HK-2 (cell line): ENCODE measurements around the gene SPP1.
"Not testable (repeated sequence)": the region's sequence is repeated elsewhere in the genome, so short reads cannot be mapped to it uniquely, and the experiment has no call there.

Experiments used
- DNase-seq: peaks from one replicate; pipeline ENCODE4 v3.0.0-alpha.2; 2018; ENCODE audit not compliant: unreplicated experiment

SPP1 gene

DNA sequence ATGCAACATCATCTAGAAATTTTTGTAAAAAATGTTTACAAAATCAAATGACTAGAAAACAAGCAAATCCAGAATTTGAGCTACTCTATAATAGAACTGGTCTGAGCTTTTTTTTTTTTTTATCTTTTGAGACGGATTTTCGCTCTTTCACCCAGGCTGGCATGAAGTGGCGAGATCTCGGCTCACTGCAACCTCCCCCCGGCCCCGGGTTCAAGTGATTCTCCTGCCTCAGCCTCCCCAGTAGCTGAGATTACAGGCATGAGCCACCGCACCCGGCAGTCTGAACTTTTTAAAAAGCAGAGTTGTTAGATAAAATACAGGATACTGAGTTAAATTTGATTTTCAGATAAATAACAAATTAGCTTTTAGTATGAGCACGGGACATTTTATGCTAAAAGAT, 11.0 kb downstream of the SPP1 start:
- DNase-seq: no peak

DNA sequence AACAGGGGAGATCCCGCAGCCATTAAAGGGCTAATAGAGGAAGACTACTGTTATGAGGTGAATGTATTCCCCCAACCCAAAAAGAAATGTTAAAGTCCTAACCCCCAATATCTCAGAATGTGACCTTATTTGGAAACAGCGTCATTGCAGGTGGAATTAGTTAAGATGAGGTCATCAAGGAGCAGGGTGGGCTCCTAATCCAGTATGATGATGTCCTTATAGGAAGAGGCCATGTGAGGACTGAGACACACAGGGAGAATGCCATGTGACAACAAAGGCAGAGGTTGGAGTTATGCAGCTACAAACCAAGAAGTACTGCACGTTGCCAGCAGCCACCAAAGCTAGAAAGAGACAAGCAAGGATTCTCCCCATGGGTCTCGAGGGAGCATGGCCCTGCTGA, 14.3 kb downstream of the SPP1 start:
- no peak for DNase-seq

DNA sequence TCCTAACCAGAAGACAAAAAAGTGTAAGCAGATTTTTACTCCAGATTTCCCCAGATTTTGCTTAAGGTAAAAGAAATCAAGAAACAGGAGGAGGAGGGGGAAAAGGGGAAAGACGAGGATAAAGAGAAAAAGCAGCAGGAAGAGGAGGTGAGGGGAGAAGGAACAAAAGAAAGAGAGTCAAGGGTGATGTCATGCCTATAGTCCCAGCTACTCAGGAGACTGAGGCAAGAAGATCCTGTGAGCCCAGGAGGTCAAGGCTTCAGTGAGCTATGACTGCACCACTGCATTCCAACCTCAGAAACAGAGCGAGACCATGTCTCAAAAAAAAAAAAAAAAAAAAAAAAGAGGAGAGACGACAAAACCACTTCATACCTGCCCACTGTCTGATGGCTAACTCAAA, 19.9 kb downstream of the SPP1 start:
- no peak for DNase-seq

DNA sequence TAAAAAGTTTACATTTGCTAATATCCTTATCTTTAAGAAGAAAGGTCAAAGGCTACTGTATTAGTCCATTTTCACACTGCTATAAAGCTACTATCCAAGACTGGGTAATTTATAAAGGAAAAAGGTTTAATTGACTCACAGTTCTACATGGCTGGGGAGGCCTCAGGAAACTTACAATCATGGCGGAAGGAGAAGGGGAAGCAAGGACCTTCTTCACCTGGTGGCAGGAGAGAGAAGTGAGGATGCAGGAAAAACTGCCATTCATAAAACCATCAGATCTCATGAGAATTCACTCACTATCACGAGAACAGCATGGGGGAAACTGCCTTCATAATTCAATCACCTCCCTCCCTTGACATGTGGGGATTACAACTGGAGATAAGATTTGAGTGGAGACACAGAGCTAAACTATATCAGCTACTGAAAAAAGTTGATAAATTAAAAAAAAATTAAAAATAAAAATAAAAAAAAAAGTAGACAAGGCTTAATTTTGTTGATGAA, 23.7 kb downstream of the SPP1 start:
- DNase-seq: not testable (repeated sequence)

DNA sequence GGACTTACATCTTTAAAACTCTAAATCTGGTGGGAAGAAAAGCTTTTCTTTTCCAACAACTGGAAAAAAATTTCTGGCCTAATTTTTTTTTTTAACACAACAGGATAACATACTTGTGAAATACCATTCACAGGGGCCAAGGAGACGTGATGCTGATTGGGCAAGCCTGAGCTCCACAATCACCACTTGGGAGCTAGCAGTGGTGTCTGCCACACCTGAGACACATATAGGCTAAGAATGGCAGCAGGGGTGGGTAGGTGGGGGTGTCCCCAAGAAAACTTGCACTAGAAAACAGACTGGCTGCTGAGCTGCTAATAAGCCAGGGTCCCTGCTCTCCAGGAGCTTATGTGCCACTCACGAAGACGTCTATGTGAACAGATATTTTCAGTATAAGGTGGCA, 26.4 kb downstream of the SPP1 start:
- DNase-seq: no peak

DNA sequence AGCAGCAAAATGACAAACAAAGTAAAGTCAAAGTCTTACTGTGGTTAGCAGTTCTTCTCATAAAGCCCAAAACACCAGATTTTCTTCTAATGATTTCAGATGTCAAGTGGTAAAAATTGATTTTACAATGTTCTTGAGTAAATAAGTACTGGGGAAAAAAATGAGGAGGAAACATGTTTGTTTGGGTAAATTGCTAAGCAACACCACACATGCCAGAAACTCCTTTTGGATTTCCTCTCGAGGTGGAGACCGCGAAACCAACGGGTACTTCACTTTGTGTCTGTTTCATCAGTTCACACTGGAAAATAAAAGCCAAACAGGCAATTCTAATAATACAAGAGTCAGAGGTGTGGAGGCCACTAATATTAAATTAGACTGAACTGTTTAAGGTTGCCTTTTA, 27.3 kb downstream of the SPP1 start:
- DNase-seq: no peak

DNA sequence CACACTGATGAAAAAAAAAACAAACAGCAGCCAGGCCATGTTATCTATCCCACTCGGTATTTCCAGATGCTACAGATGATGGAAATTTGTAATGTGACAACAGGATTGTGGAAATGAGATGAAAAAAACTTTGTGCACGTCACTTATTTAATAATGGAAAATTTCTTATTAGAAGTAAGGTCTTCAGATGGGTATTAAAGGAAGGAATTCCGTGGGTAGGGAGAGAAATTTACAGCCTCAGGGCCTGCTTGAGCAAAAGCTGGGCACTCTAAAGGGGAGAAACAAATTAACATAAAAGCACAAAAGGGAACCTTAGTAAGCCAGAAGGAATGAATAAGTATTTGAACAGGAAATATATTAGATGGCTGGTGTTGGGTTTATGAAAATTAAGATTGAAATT, 27.7 kb downstream of the SPP1 start:
- DNase-seq: no peak

DNA sequence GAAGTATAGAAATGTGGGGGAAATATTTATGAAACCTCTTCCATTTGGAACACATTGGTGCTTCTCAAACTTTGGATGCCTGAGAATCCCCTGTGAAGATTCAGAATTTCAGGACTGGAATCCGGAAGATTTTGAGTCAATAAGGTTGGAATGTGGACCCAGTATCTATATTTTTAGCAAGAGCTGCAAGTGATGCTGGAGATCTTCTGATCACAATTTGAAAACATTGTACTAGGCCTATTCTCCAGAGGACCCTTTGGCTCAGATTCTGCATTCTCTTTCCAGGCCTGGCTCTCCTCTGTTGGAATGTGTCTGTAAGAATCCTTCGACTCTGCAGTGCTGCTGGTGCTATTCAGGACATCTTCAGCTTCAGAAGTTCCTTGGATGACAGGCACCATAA, 29.6 kb downstream of the SPP1 start:
- DNase-seq: no peak

DNA sequence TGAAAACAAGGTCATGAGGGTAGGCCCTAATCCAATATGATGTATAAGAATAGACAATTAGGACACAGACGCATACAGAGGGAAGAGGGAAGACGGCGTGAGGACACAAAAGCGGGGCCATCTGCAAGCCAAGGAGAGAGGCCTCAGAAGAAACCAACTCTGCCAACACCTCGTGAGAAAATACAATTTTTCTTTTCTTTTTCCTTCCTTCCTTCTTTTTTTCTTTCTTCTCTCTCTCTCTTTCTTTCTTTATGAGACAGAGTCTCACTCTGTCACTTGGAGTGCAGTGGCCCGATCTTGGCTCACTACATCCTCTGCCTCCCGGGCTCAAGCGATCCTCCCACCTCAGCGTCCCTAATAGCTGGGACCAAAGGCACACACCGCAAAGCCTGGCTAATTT, 30.4 kb downstream of the SPP1 start:
- DNase-seq: no peak

DNA sequence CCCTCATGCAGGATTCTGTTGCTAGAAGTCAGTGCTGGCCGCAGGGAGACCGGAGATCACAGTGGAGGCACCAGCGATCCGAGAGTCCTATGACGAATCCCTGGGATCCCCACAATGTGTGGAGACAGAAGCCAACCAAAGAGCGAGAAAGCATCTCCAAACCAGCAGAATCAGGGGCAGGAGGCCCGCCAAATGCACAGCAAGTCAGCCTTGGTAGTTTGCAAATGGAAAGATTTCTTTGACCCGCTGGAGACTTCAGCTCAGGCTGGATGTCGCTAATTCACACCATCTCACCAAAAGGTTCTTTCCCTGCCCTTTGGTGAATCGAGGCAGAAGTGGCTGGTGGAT, 31.4 kb downstream of the SPP1 start:
- DNase-seq: no peak

DNA sequence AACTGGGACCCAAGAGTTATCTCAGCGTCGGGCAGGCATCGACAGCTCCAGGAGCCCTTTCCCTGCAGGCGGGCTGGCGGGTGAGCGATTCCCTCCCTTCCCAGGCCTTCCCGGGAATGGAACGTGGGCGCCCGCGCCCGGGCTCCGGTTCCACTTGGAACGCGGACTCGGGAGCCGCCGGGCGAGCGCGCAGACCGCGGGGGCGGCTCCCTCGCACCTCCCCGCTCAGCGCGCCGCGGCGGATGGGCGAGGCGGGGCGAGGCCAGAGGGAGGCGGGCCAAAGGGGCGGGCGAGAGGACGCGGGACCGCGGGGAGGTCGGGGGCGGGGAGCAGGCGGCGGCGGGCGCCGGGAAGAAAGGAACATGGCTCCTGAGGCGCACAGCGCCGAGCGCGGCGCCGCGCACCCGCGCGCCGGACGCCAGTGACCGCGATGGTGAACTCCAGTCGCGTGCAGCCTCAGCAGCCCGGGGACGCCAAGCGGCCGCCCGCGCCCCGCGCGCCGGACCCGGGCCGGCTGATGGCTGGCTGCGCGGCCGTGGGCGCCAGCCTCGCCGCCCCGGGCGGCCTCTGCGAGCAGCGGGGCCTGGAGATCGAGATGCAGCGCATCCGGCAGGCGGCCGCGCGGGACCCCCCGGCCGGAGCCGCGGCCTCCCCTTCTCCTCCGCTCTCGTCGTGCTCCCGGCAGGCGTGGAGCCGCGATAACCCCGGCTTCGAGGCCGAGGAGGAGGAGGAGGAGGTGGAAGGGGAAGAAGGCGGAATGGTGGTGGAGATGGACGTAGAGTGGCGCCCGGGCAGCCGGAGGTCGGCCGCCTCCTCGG, 32.0 kb downstream of the SPP1 start, which contains the start of gene PKD2:
Gene PKD2, plus strand, starts transcription at position 332 of the 818 bp plus-strand sequence. Its CDS starts 99 bp downstream, at position 431.
- DNase-seq: peak; percentile 82

DNA sequence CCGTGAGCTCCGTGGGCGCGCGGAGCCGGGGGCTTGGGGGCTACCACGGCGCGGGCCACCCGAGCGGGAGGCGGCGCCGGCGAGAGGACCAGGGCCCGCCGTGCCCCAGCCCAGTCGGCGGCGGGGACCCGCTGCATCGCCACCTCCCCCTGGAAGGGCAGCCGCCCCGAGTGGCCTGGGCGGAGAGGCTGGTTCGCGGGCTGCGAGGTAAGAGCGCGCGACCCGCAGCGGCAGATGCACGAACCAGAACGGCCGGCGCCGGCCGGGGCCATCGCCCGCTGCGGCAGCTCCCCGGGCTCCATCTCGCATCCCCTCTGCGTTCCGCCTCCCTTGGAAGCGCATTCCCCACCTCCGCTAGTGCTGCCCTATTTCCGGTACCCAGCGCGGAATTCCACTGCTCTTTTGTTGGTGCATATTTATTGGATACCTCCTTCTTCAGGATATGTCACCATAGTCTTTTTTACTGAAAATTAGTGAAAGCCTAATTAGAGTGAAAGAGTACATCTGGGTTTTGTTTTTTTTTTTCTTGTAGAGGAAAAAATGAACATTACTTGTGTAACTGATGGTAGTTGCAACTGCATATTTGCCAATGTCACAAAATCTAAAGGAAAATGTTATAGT, 32.7 kb downstream of the SPP1 start:
- DNase-seq: peak; percentile 59

DNA sequence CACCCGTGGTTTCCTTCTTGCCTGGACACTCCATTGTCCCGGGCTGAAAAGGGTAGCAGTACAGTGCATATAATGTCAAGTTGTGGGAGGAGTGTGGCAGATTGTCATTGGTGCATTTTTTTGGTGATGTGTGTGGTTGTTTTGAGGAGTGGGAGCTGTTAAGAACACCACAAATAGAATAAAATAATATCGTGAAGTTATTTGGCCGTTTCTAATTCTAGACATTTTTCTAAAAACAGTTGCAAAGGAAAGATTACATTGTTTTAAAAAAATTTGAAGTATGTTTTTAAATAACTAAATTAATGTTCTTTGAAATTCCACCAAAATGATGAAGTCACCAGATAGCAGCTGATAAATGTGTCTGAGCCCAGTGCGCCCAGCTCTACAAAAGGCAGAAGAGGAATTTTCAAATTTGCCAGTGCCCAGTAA, 33.2 kb downstream of the SPP1 start:
- no peak for DNase-seq

DNA sequence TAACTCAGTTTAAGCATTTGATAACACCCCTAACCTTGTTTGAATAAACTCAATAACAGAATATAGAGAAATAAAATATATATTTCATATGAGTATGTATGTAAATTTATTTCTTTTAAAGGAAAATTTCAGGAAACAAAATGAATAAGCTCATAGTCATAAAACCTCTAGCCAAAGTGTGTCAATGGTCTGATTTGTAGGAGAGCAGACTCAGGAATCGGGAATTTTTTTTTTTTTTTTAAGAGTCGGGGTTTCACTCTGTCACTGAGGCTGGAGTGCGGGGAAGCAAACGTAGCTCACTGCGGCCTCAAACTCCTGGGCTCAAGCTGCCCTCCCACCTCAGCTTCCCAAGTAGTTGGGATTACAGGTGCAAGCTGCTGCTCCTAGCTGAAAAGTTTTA, 34.4 kb downstream of the SPP1 start:
- no peak for DNase-seq

DNA sequence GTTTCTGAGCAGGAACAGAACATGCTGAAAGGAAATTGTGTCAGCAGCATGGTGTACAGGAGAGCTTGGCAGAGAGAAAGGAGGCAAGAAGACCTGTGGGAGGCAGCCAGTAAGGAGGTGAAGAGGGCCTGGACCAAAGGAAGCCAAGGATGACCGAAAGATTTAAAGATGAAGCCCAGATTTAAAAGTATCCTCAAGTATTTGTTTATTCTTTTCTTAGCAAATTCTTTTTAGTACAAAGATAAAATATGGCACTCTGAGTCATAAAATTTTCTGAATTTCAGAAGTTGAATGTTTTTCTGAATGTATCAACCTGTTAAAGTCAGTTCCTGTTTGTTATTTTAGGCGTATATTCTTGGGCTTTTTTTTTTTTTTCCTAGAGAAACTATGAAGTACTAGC, 35.5 kb downstream of the SPP1 start:
- DNase-seq: no peak

DNA sequence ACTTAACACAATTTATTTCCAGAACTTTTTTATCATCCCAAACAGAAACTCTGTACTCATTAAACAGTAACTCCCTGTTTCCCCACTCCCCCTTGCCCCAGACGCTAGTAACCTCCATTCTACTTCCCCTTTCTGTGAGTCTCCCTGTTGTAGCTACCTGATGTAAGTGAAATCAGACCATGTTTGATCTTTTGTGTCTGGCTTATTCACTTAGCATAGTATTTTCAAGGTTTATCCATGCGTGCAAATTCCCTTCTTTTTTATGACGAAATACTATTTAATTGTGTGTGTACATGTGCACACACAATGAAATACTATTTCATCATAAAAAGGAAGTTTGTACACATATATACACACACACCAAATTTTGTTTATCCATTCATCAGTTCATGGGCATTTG, 37.1 kb downstream of the SPP1 start:
- no peak for DNase-seq

DNA sequence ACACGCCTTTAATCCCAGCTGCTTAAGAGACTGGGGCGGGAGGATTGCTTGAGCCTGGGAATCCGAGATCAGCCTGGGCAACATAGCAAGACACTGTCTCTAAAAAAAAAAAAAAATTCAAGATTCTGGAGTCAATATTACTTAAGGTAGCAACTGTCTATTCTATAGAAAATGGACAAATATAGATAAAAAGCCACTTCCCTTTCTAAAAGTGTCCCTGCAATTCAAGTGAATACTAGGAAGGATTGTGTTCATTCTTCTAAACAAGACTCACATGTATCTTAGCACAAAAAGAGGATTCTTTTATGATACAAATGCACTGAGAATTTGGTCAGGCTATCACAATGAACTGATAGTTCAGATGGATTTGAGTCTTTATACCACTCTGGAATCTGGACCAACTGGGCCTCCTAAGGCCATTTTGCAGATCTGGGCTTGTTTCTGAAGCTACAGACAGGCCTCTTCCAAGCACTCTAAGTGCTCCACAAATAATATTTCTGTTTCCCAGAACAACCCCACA, 38.9 kb downstream of the SPP1 start:
- DNase-seq: no peak

DNA sequence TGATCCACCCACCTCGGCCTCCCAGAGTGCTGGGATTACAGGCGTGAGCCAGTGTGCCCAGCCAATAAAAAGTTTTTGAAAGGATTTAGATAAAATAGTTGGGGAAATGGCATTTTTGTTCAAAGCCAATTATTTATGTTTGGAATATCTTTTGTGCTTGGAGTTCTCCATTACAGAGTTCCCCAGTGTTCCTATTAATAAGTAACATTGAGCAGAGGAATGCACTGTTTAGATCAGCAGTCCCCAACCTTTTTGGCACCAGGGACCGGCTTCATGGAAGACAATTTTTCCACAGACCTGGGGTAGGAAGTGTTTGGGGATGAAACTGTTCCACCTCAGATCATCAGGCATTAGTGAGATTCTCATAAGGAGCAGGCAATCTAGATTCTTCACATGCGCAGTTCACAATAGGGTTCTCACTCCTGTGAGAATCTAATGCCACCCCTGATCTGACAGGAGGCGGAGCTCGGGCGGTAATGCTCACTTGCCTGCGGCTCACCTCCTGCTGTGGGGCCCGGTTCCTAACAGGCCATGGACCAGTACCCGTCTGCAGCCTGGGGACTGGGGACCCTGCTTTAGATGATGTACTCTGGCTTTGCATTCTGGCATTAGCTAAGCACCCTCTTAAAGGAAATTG, 40.3 kb downstream of the SPP1 start:
- DNase-seq: no peak

DNA sequence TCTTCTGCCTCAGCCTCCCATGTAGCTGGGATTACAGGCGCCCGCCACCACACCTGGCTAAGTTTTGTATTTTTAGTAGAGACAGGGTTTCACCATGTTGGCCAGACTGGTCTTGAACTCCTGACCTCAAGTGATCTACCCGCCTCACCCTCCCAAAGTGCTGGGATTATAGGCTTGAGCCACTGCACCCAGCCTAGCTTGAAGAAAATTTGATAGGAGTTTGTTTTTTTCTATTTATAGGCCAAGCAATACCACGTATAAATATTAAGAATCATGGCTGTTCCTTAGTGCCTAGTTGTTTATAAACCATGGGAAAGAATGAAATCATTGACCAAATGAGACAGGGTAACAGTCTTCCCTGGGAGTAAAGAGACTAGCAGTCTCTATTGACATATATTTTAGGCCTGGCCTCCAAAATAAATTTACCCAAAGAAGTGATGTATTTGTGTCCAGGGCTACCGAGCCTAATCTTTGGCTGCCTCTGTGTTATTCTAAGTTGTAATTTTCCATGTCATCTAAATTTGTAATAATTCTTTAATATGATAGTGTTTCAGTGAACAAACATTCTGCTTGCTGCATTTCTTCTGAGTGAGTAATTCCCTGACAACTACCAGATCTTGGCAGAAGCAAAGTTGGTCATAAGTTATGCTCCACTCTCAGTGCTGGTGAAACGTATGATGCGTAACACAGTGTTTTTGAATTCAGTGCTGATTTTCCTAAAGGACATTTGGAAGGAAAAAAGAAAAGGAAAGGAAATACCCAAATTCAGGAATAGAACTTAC, 42.2 kb downstream of the SPP1 start:
- DNase-seq: no peak

DNA sequence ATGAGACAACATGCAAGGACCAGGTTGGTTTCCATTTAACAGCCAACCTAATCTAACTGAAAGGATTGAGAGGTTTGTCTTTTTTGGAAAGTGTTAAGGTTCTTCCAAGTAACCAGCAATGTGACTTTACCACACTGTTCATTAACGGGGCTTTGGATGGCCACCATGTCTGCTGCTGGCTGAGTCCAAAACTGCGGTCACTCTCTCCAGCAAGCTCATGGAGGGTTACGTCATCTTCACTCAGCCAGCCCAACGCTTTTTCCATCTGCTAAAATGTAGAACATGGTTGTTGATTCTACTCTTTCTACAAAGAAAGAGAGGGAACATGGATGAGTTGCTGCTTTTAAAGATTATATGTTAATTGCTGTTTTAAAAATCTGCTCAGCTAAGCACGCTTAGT, 43.0 kb downstream of the SPP1 start:
- no peak for DNase-seq

DNA sequence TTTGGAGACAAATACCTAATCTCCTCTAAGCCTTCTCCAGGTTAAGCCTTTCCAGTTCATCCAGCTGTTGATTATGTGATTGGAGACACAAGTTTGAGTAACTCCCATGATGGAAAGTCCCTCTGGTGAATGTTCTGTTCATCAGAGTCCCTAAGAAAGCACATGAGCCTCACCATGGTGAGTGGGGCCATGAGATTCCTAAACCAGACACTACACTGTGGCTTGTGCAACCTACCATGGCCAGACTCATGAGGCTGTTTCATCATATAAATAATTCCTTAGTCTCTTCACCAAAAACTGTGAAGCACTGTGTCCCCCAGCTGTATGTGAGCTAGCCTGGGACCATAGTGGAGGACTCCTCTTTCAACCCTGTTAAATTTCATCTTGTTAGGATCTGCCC, 46.3 kb downstream of the SPP1 start:
- DNase-seq: no peak

DNA sequence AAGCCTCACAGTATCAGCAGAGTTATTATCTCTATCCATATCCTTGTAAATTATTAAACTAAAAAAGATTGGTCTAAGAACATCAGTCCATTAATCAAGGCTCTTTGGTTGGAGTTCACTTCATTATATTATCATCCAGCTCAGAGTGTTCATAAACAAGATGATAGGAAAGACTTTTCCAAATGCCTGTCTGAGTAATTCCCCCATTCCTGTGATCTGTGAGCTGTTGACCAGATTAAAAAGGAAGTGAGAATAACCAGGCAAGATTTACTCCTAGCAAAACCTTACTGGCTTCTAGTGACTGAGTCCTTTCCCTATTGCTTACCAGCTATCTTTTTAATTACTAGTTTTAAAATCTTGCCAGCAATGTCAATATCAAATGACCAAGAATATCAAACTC, 46.8 kb downstream of the SPP1 start:
- DNase-seq: no peak
